Keratinocyte (primary cell): ENCODE results near the gene ZZZ3.

Source experiments
- CTCF ChIP-seq, 3 experiments: IDR thresholded peaks in 1 of 3; conservative IDR thresholded peaks in 1 of 3; optimal IDR thresholded peaks in 1 of 3; 2 replicates in 2 of 3; 3 replicates in 1 of 3; pipeline versions ENCODE3 to v1.5.1; 2011; ENCODE audit warnings: low read length in 3 of 3, mild to moderate bottlenecking in 3 of 3, moderate library complexity in 2 of 3, control low read depth in 1 of 3, inconsistent platforms in 1 of 3; ENCODE audit not compliant: insufficient read depth in 2 of 3; ENCODE audit errors: extremely low read depth in 1 of 3
- EZH2 ChIP-seq: IDR thresholded peaks from one replicate; pipeline ENCODE4 v1.6.1; 2012; ENCODE audit warnings: inconsistent platforms, mild to moderate bottlenecking, low read length, moderate library complexity

GRCh38 chr1:77643456-77643855, 39.0 kb downstream of the ZZZ3 start:
- TF ChIP-seq CTCF (optimal IDR thresholded peaks at IDR 0.05 in 1 of 3, IDR thresholded peaks at IDR 0.05 in 1 of 3, conservative IDR thresholded peaks at IDR 0.05 in 1 of 3; ENCODE audit: extremely low read depth in 1 of 3, insufficient read depth in 2 of 3, low read length in 3 of 3) (no peak), EZH2 (no peak)
